OCI-M2 (cell line): ENCODE data around the gene TEX48.

Source experiments
- DNase-seq: peaks from one replicate; lab custom pipeline; 2025; ENCODE audit not compliant: unreplicated experiment; lab: John Stamatoyannopoulos, UW

TEX48 gene

GRCh38 chr9:114694146-114694545, 12.2 kb upstream of the TEX48 start:
- DNase-seq, result no peak

DNA sequence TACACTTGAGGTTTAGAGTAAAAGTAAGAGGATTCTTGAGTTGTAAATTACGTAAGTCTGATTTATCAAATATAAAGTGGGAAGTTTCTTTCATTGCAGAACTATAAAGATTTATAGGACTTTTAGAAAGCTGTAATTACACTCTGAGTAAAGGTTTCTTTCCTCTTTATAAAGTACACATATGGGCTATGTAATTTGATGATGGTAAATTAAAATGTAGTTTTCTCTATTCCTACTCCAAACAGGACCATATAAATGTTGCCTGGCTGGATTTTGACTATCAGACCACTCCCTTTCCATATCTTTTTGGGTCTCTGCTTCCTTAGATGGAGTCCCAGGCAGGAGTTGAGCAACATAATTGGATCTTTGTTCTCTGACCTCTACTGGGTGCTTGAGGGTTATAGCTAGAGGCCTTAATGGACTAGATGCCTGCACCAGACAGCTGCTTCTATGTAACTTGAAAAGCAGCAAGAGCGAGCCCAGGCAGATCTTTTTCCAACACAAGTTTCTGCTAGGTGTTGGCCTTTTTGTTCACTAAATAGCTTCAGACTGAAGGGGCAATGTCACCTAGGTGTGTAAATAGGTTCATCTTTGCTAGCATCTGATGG, 11.4 kb upstream of the TEX48 start:
- DNase-seq, result no peak

- no peak for DNase-seq
These were observed 9.9 kb upstream of the TEX48 start for GRCh38 chr9:114691956-114692295.

GRCh38 chr9:114691046-114691955, 9.3 kb upstream of the TEX48 start:
- DNase-seq, result no peak

- no peak for DNase-seq
These were observed 8.3 kb upstream of the TEX48 start for GRCh38 chr9:114690308-114690707.

DNA sequence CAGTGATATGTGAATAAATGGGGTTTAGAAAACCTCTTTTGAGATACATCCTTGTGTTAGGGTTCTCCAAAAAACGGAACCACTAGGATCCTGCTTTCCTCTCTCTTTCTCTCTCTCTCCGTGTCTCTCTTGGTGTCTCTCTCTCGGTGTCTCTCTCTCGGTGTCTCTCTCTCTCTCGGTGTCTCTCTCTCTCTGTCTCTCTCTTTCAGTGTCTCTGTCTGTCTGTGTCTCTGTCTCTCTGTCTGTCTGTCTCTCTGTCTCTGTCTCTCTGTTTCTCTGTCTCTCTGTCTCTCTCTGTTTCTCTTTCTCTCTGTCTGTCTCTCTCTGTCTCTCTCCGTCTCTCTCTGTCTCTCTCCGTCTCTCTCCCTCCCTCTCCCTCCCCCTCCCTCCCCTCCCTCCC, 7.8 kb upstream of the TEX48 start:
- DNase-seq, result no peak

DNA sequence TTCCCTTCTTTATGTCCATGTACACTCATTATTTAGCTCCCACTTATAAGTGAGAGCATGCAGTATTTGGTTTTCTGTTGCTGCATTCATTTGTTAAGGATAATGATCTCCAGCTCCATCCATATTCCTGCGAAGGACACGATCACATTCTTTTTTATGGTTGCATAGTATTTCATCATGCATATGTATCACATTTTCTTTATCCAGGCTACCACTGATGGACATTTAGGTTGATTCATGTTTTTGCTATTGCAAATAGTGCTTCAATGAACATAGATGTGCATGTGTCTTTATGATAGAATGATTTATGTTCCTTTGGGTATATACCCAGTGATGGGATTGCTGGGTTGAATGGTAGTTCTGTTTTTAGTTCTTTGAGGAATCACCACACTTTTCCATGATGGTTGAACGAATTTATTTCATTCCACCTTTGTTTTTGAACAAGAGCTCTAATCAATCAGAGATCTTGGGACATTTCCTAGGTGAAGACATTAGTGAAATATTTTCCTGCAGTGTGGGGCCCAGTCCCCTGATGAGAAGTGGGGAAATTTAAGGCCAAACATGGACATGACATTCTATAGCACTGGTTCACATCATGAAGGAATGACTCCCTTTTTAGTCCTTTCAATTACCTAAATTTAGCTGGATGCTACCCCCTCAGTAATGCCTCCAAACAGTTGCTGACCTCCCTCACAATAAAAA, 7.1 kb upstream of the TEX48 start:
- no peak for DNase-seq

- DNase-seq, result no peak
These were observed 6.4 kb upstream of the TEX48 start for GRCh38 chr9:114688379-114688778.

- no peak for DNase-seq
These were observed 5.0 kb upstream of the TEX48 start for GRCh38 chr9:114687034-114687433.

GRCh38 chr9:114685951-114686350, 4.0 kb upstream of the TEX48 start:
- DNase-seq, result no peak

GRCh38 chr9:114684036-114684435, 2.0 kb upstream of the TEX48 start:
- DNase-seq, result no peak

- no peak for DNase-seq
These were observed 854 bp upstream of the TEX48 start for GRCh38 chr9:114682846-114683245.

DNA sequence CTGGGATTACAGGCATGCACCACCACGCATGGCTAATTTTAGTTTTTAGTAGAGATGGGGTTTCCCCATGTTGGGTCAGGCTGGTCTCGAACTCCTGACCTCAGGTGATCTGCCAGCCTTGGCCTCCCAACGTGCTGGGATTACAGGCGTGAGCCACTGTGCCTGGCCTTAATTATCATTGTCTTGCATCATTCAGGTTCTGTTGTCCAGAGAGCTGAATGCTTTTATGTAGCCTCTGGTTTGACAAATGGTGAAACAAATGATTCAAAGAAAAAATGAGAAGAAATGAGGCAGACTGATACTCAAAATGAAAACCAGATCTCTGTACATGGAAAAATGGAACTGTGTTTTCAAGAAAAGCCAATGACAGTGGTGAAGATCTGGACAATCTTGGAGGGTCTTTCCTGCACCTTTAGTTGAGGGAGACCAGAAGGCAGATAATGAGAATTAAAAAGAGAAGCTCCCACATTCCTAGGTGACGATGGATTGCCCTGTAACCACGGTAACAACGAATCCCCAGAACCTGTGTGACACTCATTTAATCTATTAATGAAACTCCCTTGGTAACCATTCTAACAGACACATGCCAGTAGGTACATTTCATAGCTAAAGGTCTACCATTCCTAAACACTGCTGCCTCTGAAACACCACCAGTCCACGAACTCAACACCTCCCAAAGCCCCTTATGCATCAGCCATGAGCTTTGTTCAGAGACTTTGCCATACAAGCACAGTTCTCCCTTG, 1.6 kb downstream of the TEX48 start:
- no peak for DNase-seq

GRCh38 chr9:114678795-114679194, 3.2 kb downstream of the TEX48 start:
- DNase-seq, result no peak

DNA sequence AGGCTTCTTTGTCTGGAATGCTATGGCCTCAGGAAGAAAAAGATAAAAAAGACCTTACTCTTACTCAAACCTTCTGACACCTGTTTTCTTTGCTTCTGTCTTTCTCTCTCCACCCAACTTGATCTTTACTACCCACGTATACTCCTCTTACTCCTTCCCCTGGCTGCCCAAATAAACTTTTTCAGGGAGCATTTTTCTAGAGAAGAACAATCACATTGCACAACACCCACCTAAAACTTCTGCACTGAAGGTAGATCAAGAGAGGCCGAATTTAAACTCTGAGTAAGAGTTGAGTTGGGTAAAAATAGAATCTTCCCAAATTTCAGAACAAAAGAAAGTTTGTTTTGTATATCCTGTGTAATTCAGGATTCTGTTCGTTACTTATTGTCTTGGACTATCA, 3.9 kb downstream of the TEX48 start:
- DNase-seq, result no peak

DNA sequence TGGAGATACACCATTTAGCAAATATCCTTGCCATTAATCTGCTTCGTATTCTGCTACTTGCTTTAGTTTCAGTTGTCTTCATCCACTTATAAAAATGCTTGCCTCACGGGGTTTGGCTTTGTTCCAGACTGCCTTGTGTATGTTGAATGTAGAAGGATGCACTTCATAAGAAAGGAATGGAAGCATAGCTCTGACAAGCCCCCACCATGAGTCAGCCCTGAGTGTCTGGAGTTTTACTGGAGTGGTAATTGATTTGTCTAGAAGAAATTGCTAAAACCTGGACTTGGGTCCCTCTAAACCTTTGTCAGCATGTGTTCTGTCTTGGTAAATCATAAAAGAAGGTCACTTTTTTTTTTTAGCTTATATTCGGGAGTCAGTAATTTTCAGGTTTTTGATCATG, 4.6 kb downstream of the TEX48 start:
- no peak for DNase-seq

- DNase-seq, result no peak
These were observed 5.1 kb downstream of the TEX48 start for GRCh38 chr9:114676901-114677300.

GRCh38 chr9:114674798-114675540, 7.0 kb downstream of the TEX48 start:
- DNase-seq, result no peak

DNA sequence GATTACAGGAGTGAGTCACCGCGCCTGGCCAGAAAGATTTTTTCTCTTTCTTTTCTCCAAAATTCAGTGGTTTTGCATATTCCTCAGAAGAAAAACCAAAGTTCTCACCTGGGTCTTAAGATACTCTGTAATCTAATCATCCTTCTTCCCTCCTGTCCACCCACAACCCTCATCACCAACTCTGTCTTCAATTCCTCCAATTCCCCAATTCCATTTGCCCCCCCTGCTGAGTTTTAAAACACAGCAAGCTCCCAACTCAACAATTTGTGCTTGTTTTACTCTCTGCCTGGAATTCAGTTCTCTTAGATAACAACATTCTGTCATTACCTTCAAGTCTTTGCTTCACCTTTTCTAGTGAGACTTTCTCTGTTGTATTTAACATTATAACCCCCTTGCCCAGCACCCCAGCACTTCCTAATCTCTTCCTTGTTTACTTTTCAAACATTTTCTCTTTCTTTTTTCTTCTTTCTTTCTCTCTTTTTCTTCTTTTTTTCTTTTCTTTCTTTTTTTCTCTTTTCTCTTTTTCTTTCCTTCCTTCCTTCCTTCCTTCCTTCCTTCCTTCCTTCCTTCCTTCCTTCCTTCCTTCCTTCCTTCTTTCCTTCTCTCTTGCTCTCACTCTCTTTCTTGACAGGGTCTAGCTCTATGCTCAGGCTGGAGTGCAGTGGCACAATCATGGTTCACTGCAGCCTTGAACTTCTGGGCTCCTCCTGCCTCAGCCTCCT, 7.8 kb downstream of the TEX48 start:
- no peak for DNase-seq

DNA sequence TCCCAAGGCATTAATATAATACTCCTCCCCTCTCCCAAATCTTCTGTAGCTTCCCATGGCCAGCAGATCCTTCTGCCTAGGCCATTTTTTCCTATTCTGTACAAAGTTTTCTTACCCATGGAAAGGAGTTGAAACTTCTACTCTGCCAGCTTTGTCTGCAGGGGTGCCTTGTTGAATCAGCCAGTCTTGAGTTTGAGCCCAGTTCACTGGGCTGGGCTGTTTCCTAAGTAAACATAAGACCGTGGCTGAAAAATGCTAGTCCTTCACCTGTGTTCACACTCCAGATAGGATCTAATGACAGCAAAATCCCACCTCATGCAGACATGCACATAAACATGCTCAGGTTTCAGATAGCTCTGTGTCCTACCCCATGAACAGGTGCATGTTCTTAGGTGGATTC, 10.4 kb downstream of the TEX48 start:
- DNase-seq, result no peak
